HG02885 (cell line): ENCODE results near the gene CATSPERD.
A peak's percentile ranks its signal among the peaks of the same experiment; 100 is the strongest.

Experiments used
- ATAC-seq: cut with Tn5 transposase; IDR thresholded peaks from one replicate; pipeline ENCODE4 v1.9.1; 2021; ENCODE audit warnings: mild to moderate bottlenecking; ENCODE audit not compliant: unreplicated experiment, poor library complexity

The CATSPERD gene

DNA sequence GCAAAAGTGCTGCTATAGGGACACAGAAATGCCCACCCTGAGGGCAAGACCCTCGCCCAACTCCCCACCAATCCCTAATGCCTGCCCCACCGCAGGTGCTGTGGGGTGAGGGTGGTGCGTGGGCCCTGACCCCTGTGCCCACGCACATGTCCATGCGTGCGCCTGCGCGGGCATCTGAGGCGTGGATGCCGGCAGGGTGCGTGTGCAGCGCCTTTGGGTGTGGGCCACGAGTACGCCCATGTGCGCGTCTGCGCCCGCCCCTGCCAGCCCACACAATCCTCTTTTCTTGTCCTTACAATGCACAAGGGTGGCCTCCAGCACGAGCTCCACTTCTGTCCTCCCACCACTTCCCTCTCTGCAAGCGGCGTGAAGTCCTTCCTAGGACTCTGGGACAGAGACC lies 104.7 kb downstream of the CATSPERD start:
- no peak for ATAC-seq

DNA sequence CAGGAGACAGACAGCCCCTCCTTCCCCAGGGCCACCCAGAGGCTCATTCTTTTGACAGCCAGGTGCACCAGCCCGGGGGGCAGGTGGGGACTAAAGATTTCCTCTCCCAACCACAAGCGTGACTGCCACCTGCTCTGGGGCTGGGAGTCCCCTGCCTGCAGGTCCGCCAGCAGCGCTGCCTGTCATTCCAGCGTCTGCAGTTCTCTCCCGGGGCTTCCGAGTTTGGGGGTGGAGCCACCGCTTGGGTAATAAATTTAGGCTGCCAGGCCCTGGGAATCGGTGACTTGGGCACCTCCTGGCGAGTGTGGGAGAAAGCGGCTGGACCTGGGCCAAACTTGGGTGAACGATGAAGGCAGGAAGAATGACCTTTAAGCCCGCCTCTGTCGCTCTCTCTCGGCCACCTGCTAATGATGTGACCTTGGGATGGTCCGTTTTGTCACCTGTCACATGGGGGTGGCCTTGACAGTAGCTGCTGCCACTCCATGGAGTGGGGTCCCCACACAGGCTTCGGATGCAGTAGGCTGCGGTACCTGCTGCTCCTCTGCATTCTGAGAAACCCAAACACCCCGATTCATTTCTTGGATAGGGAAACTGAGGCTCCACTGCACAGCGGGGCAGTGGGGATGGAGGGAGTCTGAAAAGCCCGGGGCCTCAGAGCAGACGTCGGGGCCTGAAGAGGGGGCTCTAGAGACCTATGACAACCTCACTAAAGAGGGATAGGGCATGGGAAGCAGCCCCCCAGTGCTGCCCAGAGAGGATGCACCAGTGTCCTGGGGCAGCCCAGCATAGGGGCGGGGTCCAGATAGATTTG lies 106.3 kb downstream of the CATSPERD start:
- ATAC-seq: no peak

DNA sequence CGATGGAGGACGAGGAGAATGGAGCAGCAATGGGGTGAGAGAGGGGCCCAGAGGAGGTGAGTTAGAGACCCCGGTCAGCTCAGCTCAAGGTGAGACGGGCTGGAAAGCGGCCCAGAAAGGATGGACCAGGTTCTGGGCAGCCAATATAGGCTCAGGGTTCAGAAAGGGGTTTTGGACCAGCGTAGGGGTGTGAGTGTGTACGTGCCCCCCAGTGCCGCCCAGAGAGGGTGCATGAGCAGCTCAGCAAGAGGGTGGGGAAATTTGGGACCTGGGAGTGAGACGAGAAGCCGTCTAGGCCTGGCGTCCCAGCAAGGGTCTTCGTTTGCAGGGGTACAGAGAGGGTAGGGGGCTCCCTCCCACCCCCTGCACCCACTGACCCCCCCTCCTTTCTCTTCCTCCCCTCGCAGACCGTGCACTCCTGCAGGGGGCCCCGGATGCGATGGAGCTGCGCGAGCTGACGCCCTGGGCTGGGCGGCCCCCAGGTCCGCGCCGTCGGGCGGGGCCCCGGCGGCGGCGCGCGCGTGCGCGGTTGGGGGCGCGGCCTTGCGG lies 107.0 kb downstream of the CATSPERD start:
- ATAC-seq: no peak

DNA sequence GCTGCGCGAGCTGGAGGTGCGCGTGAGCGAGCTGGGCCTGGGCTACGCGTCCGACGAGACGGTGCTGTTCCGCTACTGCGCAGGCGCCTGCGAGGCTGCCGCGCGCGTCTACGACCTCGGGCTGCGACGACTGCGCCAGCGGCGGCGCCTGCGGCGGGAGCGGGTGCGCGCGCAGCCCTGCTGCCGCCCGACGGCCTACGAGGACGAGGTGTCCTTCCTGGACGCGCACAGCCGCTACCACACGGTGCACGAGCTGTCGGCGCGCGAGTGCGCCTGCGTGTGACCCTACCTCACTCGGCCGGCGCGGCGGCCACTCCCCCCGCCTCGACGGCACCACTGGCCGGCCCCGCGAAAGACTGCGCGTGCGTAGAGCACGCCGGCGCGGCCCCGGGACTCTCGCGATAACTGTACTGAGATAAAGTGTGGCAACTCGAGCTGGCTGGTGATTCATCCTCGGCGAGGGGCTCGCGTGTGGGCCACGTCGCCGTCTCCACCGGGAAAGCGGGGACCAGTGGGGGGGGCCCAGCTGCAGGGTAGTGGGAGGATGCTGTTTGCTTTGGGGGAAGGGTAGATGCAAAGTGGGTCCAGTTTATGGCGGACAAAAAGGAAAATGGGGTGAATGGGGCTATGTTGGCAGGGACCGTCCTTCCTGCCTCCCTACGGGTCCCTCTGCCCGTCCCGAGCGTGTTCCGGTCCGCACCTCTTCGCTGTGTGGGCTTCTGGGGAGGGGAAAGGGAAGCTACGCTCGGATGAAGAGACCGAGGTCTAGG lies 107.6 kb downstream of the CATSPERD start:
- ATAC-seq: peak; percentile 67
